Adrenal gland (tissue), 5 donors: ENCODE data around the gene ADA.

ENCODE experiments used
- POLR2A ChIP-seq, 2 donors: fragments of 450-650 bp; IDR thresholded peaks; one replicate each; pipeline ENCODE4 v1.6.1; 2017; ENCODE audit warnings: antibody characterized with exemption in 2 of 2, mild to moderate bottlenecking in 2 of 2, moderate library complexity in 1 of 2
- TF ChIP-seq, protein P1 (sequence below), 6 experiments: fragments of 450-650 bp in 4 of 6; fragments of 200-600 bp in 2 of 6; sonication (generic) in 1 of 6; IDR thresholded peaks; 1 replicate in 5 of 6; 2 replicates in 1 of 6; pipeline versions ENCODE4 v1.5.1 to v1.8.0; 2016 to 2021; ENCODE audit warnings: antibody characterized with exemption in 6 of 6, mild to moderate bottlenecking in 2 of 6, moderate library complexity in 1 of 6
- donor health status: DM: no; HTN: no; CAD: no.

DNA sequence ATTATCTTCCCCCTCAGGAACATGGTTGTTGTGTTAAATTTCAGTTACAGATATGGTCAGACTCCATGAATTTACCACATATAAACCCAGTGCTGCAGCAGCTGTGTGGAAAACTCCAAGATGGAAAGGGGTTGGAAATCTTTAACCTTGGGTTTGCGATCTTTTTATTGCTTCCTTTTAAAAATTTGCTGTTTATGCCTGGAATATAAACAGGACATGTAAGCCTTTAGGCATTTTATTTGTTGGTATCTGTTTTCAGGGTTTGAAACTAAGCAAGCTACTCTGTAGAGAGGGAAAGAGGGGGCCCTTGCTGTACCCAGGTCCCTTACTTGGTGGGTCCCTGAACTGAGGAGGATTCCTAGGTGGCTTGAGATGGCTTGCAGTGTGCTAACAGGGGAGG lies 68.3 kb downstream of the ADA start:
- TF ChIP-seq POLR2A (IDR thresholded peaks at IDR 0.05): no peak
- TF ChIP-seq, protein P1, sequence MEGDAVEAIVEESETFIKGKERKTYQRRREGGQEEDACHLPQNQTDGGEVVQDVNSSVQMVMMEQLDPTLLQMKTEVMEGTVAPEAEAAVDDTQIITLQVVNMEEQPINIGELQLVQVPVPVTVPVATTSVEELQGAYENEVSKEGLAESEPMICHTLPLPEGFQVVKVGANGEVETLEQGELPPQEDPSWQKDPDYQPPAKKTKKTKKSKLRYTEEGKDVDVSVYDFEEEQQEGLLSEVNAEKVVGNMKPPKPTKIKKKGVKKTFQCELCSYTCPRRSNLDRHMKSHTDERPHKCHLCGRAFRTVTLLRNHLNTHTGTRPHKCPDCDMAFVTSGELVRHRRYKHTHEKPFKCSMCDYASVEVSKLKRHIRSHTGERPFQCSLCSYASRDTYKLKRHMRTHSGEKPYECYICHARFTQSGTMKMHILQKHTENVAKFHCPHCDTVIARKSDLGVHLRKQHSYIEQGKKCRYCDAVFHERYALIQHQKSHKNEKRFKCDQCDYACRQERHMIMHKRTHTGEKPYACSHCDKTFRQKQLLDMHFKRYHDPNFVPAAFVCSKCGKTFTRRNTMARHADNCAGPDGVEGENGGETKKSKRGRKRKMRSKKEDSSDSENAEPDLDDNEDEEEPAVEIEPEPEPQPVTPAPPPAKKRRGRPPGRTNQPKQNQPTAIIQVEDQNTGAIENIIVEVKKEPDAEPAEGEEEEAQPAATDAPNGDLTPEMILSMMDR (IDR thresholded peaks at IDR 0.05): no peak
